Neural progenitor cell (in vitro differentiated cells): ENCODE measurements around the gene MBOAT7. TPM values are rescaled to one million over a fixed set of nuclear protein-coding genes. Genes with fewer than 3 reads are reported as not detected.

Experiments used
- DNase-seq: peaks from one replicate; pipeline ENCODE4 v3.0.0-alpha.2; 2016; ENCODE audit warnings: low spot score
- H2AFZ ChIP-seq: fragments of 200-600 bp; sonication (generic); replicated peaks from 2 replicates; pipeline ENCODE4 v1.6.1; 2016; ENCODE audit warnings: antibody characterized with exemption
- H3F3A ChIP-seq: fragments of 200-600 bp; sonication (generic); 2 replicates; pipeline ENCODE4 v1.6.1; 2016; ENCODE audit warnings: antibody characterized with exemption, low read depth
- H3K27ac ChIP-seq: fragments of 200-600 bp; sonication (generic); 2 replicates; pipeline ENCODE4 v1.5.1; 2016; ENCODE audit warnings: mild to moderate bottlenecking
- H3K27me3 ChIP-seq: fragments of 200-600 bp; sonication (generic); 2 replicates; pipeline ENCODE4 v1.6.1; 2016; ENCODE audit warnings: mild to moderate bottlenecking, moderate library complexity
- H3K36me3 ChIP-seq: fragments of 200-600 bp; sonication (generic); 2 replicates; pipeline ENCODE4 v1.5.1; 2016
- H3K4me1 ChIP-seq: fragments of 200-600 bp; sonication (generic); 2 replicates; pipeline ENCODE4 v1.6.1; 2016; ENCODE audit warnings: mixed run types
- H3K4me2 ChIP-seq: fragments of 200-600 bp; sonication (generic); 2 replicates; pipeline ENCODE4 v1.6.1; 2016
- H3K4me3 ChIP-seq: fragments of 200-600 bp; sonication (generic); 2 replicates; pipeline ENCODE4 v1.5.1; 2016
- H3K79me2 ChIP-seq: fragments of 200-600 bp; sonication (generic); 2 replicates; pipeline ENCODE4 v1.6.1; 2016; ENCODE audit warnings: low read depth
- H3K9ac ChIP-seq: fragments of 200-600 bp; sonication (generic); 2 replicates; pipeline ENCODE4 v1.6.1; 2016
- H3K9me3 ChIP-seq: fragments of 200-600 bp; sonication (generic); 2 replicates; pipeline ENCODE4 v1.5.1; 2016; ENCODE audit warnings: low read depth
- H4K20me1 ChIP-seq: fragments of 200-600 bp; sonication (generic); 2 replicates; pipeline ENCODE4 v1.6.1; 2016; ENCODE audit warnings: low read depth
- H3K27ac Mint-ChIP-seq: 3 replicates; pipeline ENCODE4 v1.8.0; 2021; ENCODE audit warnings: mixed read lengths
- H3K27me3 Mint-ChIP-seq: 2 replicates; pipeline ENCODE4 v1.8.0; 2022; ENCODE audit warnings: low read depth, mild to moderate bottlenecking, inconsistent platforms, moderate library complexity, mixed read lengths; ENCODE audit not compliant: insufficient read depth
- H3K36me3 Mint-ChIP-seq: 3 replicates; pipeline ENCODE4 v1.8.0; 2021; ENCODE audit warnings: mixed read lengths
- H3K4me1 Mint-ChIP-seq: 3 replicates; pipeline ENCODE4 v1.8.0; 2021; ENCODE audit warnings: mixed read lengths
- H3K4me3 Mint-ChIP-seq: 3 replicates; pipeline ENCODE4 v1.8.0; 2021; ENCODE audit warnings: mild to moderate bottlenecking, moderate library complexity, mixed read lengths
- H3K9me3 Mint-ChIP-seq: 3 replicates; pipeline ENCODE4 v1.8.0; 2020; ENCODE audit warnings: mixed read lengths
- EZH2 ChIP-seq: fragments of 200-600 bp; sonication (generic); IDR thresholded peaks from 2 replicates; pipeline ENCODE4 v1.6.1; 2017; ENCODE audit warnings: antibody characterized with exemption, mild to moderate bottlenecking, moderate library complexity
- EZH2phosphoT487 ChIP-seq: fragments of 200-600 bp; sonication (generic); IDR thresholded peaks from 2 replicates; pipeline ENCODE4 v1.6.1; 2017; ENCODE audit warnings: antibody characterized with exemption
- total RNA-seq: library from RNA; depleted of rRNA; stranded (reverse); fragments of >200 nt; gene quantifications from 2 replicates; pipeline ENCODE4 v1.2.3, GENCODE V29; 2015; ENCODE audit warnings: low replicate concordance
- TF ChIP-seq, protein P1 (sequence below): fragments of 200-600 bp; sonication (generic); IDR thresholded peaks from 2 replicates; pipeline ENCODE4 v1.5.1; 2017; ENCODE audit warnings: antibody characterized with exemption, mild to moderate bottlenecking

MBOAT7 gene
- total RNA-seq, 1 donor from 2014 or later = 20.0 TPM

DNA sequence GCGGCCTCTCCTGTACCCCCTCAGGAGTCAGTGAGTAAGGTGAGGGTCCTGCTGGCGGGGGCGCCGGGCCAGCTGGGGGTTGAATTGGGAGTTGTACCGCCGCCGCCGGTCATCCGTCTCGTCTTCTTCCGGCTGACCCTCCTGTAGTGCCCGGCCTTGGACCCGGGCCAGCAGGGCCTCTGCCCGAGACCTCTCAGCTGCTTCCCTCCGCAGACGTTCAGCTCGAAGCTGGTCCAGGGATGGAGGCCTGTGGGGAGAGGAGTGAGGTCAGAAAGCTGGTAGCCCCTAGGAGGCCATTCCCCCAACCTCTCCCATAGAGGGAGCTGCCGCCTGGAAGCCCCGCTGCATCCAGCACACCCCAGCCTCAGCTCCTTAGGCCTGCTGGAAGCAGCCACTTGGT is 33.7 kb downstream of the MBOAT7 start:
- Mint-ChIP-seq H3K4me3 (no peak overlapping the region), H3K36me3 (peaks cover 21% of the 10 kb centered on the region), H3K4me1 (peaks cover 13% of the 10 kb centered on the region), H3K27ac (no peak overlapping the region), H3K27me3 (peaks cover 10% of the 10 kb centered on the region), H3K9me3 (peaks cover 4% of the 10 kb centered on the region)
- TF ChIP-seq, protein P1, sequence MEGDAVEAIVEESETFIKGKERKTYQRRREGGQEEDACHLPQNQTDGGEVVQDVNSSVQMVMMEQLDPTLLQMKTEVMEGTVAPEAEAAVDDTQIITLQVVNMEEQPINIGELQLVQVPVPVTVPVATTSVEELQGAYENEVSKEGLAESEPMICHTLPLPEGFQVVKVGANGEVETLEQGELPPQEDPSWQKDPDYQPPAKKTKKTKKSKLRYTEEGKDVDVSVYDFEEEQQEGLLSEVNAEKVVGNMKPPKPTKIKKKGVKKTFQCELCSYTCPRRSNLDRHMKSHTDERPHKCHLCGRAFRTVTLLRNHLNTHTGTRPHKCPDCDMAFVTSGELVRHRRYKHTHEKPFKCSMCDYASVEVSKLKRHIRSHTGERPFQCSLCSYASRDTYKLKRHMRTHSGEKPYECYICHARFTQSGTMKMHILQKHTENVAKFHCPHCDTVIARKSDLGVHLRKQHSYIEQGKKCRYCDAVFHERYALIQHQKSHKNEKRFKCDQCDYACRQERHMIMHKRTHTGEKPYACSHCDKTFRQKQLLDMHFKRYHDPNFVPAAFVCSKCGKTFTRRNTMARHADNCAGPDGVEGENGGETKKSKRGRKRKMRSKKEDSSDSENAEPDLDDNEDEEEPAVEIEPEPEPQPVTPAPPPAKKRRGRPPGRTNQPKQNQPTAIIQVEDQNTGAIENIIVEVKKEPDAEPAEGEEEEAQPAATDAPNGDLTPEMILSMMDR = no peak
- TF ChIP-seq EZH2phosphoT487 (no peak), EZH2 (no peak)
- no peaks in the 10 kb centered on the region for H3K36me3 ChIP-seq
- H3K4me3 ChIP-seq = no peak overlapping the region
- no peaks in the 10 kb centered on the region for H3K9me3 ChIP-seq
- H3K9ac ChIP-seq = no peak overlapping the region
- no peak overlapping the region for H2AFZ ChIP-seq
- no peak overlapping the region for H3K4me2 ChIP-seq
- DNase-seq = no peak
- no peaks in the 10 kb centered on the region for H3K27me3 ChIP-seq
- H3K27ac ChIP-seq = no peak overlapping the region
- peaks cover 50% of the 10 kb centered on the region for H3F3A ChIP-seq
- peaks cover 9% of the 10 kb centered on the region for H3K79me2 ChIP-seq
- peaks cover 4% of the 10 kb centered on the region for H3K4me1 ChIP-seq
- peaks cover 24% of the 10 kb centered on the region for H4K20me1 ChIP-seq

GRCh38 chr19:54154603-54155345 is 34.6 kb downstream of the MBOAT7 start:
- peaks cover 7% of the 10 kb centered on the region for H3K27me3 Mint-ChIP-seq

GRCh38 chr19:54153731-54154326 is 35.6 kb downstream of the MBOAT7 start:
- H3K9me3 Mint-ChIP-seq = no peaks in the 10 kb centered on the region
- peaks cover 32% of the 10 kb centered on the region for H3K36me3 Mint-ChIP-seq
- Histone ChIP-seq H3K4me3 (no peak overlapping the region), H4K20me1 (peaks cover 27% of the 10 kb centered on the region), H3K27ac (no peak overlapping the region), H3K36me3 (no peaks in the 10 kb centered on the region), H3K4me2 (no peak overlapping the region), H3K27me3 (no peaks in the 10 kb centered on the region), H3K4me1 (peaks cover 1% of the 10 kb centered on the region), H3K9ac (no peak overlapping the region), H3K79me2 (peaks cover 6% of the 10 kb centered on the region), H2AFZ (no peak overlapping the region), H3F3A (peaks cover 37% of the 10 kb centered on the region), H3K9me3 (no peaks in the 10 kb centered on the region)
- peaks cover 7% of the 10 kb centered on the region for H3K27me3 Mint-ChIP-seq
- peak overlapping the region; percentile 48 for H3K4me3 Mint-ChIP-seq
- no peak for TF ChIP-seq EZH2
- TF ChIP-seq, protein P1 = no peak
- no peak for TF ChIP-seq EZH2phosphoT487
- DNase-seq = no peak
- H3K27ac Mint-ChIP-seq = no peak overlapping the region
- peaks cover 3% of the 10 kb centered on the region for H3K4me1 Mint-ChIP-seq

More at GRCh38 chr19:54154603-54155345, 34.6 kb downstream of the MBOAT7 start:
- no peak for DNase-seq
- no peak for TF ChIP-seq EZH2phosphoT487
- TF ChIP-seq, protein P1 = no peak
- TF ChIP-seq EZH2 = no peak
- H3K9me3 ChIP-seq = no peaks in the 10 kb centered on the region
- peaks cover under 1% of the 10 kb centered on the region for H3K9me3 Mint-ChIP-seq
- no peak overlapping the region for H3K27ac ChIP-seq
- peak overlapping the region; percentile 52 for H3K4me3 Mint-ChIP-seq
- peaks cover 5% of the 10 kb centered on the region for H3K4me1 Mint-ChIP-seq
- H3K4me2 ChIP-seq = no peak overlapping the region
- no peaks in the 10 kb centered on the region for H3K27me3 ChIP-seq
- H3K79me2 ChIP-seq = peaks cover 9% of the 10 kb centered on the region
- H3K4me3 ChIP-seq = no peak overlapping the region
- peak overlapping the region; percentile 25 for H3K27ac Mint-ChIP-seq
- peaks cover 26% of the 10 kb centered on the region for H3K36me3 Mint-ChIP-seq
- no peak overlapping the region for H3K9ac ChIP-seq
- H4K20me1 ChIP-seq = peaks cover 29% of the 10 kb centered on the region
- H3K36me3 ChIP-seq = no peaks in the 10 kb centered on the region
- H2AFZ ChIP-seq = no peak overlapping the region
- H3F3A ChIP-seq = peaks cover 44% of the 10 kb centered on the region
- H3K4me1 ChIP-seq = peaks cover 4% of the 10 kb centered on the region
